ENCODE measurements around the gene RIMS4.

Gene RIMS4

DNA sequence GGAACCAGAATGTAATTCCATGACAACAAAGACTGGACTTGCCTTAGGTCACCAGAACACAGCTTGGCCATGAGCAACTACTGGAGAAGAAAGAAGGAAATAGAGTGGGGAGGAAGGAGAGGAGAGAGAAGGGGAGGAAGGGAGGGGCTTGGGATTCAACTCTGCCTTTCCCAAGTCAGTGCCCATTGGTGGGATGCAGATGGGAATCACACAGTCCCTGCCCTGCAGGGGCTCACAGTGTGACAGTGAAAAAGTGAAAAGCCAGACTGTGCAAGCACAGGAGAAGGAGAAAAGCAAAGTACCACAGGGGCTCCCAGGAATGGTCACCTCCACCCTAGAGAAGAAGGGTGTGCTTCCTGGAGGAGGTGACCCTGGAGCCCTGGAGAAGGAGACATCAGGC lies 14.0 kb downstream of the RIMS4 start:
- DNase-seq (ENCODE audit: low read depth, low spot score), result no peak

DNA sequence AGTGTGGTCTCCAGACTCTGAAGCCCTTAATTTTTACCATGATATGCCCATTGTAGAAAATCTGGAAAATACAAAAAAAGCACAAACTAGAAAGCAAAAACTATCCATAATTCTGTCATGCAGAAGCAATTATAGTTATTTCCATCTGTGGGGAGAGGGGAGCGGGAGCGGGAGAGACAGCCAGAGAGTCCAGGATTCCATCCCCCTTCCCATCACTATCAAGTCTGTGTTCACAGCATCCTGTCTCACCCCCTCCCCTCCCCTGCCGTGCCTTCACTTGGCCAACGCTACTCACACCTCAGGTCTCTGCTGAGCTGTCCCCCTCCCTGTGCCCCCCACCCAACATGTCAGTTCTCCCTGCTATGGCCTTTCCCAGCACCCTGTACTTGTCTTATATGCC lies 14.5 kb downstream of the RIMS4 start:
- no peak for DNase-seq (ENCODE audit: low read depth, low spot score)

DNA sequence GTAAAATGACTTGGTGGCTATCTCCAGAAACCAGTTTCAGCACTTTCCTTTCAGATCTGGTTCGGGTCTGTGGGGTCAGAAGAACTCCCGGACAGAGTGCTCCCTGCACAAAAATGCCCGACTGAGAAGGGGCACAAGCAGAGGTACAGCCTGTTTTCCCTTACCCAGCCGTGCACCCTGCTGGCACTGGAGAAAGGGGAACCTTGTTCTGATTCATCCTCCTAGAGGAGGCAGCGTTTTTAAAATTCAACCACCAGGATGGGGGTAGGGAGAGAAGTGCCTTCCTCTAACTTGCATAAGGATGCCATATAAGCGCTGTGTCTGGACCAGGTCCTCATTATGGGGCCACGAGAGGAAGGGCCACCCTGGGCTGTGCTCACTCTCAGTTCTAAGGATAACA lies 17.6 kb downstream of the RIMS4 start:
- DNase-seq (ENCODE audit: low read depth, low spot score), result no peak

DNA sequence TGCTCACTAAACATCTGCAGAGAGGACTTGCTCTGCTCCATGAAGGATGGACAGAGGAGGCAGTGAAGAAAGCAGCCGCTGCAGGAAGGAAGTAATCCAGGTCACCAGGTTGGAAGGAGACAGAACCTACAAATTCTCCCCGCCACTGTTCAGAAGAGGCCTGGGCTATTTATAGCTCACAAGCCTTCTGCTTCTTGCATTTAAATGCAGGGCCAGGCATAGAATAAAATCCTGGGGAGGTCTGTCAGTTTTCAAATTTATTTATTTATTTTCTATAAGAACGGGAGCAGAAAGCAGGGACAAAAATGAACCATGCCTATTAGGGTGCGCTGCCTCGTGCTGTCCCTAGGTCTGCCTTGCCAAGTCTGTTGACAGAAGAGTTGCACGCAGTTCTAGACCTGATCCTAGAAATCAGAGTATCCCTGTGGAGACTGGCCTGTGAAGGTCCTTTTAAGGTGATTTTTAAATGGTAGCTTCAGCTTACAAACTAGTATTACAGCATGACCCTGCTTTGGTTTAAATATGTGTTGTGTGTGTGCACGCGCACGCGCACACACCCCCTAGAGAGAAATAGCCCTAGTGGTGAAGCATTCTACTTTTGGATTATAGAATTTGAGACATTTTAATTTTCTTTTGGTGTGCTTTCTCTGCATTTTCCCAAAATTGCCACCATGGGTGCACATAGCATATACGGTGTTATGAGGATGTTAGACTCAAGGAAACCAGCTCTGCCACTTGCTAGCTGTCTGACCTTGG lies 19.5 kb downstream of the RIMS4 start:
- DNase-seq (ENCODE audit: low read depth, low spot score), result no peak

DNA sequence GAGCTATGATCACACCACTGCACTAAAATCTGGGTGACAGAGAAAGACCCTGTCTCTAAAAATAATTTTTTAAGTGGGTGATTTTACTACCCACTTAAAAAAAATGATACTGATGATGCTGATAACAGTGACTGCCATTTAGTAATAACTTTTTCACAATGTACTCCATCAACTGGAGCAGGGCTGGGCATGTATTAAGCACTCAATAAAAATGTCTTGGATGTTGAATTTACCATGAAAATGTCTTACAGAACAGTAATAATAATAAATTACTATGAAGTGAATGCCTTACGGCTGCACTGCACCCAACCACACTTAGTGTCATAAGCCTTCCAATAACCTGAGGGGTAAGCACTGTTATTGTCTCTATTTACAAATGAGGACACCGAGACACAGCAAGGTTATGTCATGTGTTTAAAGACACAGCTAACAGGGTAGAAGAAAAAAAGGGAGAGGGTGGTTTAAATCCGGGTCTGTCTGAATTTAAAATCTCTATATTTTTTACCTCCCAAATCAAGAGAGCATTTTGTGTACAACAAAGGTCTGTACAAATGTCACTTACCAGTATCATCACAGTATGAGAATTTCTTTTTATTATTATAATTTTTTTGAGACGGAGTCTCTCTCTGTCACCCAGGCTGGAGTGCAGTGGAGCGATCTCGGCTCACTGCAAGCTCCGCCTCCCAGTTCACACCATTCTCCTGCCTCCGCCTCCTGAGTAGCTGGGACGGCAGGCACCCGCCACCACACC lies 21.5 kb downstream of the RIMS4 start:
- DNase-seq (ENCODE audit: low read depth, low spot score), result no peak

DNA sequence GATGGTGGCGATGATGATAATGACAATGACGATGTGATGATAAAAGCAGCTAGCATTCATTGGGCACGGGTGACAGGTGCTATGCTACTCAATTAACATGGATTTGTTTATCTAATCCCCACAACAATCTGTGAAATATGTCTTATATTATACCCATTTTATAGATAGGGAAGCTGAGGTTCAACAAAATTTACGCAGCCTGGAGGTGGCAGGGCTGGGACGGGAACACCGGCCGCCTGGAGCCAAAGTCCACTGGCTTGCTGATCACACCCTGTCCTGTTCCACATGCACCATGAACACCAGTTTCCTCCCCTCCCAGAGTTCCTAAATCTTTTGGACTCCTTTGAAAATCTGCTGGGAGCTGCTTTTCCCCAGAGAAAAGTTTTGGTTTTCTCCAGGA lies 23.0 kb downstream of the RIMS4 start:
- DNase-seq (ENCODE audit: low read depth, low spot score), result no peak

DNA sequence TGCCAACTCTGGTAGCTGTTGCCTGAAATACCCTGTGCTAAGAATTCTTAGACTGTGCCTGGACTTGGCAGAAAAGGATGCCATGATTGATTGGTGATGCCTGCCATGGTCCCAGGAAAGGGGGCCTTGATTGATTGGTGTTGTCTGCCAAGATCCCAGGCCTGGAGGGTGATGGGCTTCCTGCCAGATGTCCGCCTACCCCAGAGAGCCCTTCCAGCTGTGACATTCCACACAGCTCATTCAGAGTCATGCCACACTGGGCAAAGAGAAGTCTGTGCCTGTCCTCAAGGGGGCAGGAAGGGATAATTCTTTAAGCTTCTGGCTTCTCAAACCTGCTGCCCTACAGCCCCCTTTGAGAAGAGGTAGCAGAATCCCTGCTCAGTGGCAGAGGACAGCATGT lies 24.6 kb downstream of the RIMS4 start:
- no peak for DNase-seq (ENCODE audit: low read depth, low spot score)

DNA sequence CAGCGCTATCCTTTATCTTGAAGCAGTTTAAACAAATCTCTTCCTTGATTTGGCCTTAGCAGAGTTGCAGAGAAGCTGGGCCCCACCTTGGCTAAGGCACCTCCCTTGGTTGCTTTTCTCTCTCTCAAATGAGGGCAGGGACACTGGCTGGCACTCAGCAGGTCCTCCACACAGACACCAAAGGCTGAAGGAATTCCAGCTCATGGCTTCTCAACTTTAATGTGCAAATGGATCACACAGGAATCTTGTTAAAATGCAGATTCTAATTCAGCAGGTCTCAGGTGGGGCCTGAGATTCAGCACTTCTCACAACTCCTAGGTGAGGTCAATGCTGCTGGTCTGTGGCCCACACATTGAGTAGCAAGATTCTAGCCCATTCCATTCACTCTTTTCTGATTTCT lies 25.7 kb downstream of the RIMS4 start:
- no peak for DNase-seq (ENCODE audit: low read depth, low spot score)

DNA sequence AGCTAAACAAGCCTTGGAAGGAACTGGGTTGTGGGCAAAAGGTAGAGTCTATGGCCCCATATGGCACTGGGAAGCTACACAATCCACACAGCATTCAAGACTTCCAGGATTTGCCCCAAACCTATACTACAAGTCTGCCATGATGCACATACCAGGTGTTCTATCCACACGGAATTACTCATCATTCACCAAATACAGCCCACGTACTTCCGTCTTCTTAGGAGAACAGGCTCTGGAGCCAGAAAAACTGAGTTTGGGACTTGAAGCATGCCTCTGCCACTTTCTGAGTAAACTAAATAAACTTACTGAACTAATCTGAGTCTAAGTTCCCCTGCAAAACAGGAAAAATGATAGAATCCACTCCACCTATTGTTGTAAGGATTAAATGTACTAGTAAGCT lies 28.6 kb downstream of the RIMS4 start:
- DNase-seq (ENCODE audit: low read depth, low spot score), result no peak

DNA sequence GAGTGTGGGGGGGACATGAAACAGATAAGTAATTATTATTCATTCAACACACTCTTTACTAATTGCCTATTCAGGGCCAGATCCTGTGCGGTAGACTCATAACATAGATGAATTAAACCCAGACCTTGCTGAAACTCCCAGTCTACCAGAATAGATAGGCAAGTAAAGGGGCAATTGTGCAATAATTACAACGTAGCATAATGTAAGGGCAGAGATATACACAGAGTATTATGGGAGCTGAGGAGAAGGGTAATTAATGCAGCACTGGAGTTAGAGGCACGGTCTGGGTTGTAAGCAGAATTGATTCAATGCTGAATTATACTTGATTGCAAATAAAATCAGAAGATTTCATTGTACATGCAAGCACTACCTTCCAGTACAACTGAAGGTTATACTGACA lies 29.2 kb downstream of the RIMS4 start:
- no peak for DNase-seq (ENCODE audit: low read depth, low spot score)

DNA sequence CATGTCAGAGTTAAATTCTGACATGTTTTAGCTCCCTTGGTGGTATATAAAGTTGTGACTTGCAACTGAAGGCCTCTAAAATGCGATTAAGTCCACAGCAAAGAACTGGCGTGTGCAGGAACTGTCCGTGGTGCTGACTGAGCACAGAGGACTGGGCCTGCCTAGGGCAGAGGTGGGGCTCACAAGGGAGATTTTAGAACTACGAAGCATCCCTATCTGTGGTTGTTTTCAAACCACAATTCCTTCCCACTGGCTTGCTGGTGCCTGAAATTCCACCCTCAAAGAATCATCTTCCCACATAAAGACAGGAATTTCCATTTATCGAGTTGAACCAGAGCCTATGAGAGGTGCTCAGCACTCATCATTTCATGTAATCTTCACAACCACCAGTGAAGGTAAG lies 30.1 kb downstream of the RIMS4 start:
- DNase-seq (ENCODE audit: low read depth, low spot score), result no peak

DNA sequence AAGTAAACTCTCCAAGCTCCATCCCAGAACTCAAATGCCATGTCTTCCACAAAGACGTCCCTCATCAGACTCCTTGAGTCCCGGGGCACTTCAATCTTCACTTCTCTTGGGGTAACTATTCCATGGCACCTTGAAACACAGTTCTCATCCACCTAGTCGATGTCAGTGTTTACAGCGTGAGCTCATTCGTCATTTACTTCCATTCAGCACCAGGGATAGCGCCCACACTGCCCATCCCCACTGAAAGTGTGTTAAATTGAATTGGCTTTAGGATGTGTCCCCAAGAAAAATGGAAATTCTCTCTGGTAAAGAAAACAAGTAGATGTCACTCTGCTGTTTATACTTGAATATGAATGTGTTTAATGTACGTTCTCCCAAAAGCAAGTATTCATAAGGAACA lies 33.4 kb downstream of the RIMS4 start:
- no peak for DNase-seq (ENCODE audit: low read depth, low spot score)

DNA sequence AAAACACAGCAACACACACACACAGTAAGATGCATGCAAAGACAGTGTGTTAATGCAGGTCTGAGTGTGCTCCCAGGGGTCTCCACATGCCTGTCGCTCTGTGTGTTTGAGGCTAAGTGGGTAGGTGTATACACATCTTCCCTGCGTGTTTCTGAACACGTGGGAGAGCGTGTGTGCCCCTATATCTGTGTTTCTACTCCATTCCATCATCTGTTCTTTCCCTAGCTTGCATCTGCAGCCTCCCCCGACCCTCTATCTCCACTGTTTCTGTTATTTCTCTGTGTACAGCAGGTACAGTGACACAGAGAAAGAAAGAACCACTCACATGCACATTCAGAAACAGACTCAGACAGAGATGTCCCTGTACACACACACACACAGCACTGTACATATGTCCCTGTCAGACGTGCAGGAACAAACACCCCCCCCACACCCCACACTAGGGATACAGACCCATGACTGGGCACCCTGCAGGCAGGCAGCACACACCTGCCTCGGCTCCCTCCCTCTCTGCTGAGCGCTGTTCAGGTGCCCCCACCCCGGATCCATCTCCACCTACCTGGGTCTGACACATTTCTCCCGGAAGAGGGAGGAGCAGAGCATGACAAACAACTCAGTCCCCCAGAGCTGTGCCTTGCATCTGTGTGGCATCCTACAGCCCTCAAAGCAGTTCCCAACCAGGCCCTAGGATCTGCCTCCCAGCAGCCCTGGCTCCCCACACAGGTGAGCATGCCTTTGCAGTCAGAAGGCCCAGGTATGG lies 37.1 kb downstream of the RIMS4 start:
- no peak for DNase-seq (ENCODE audit: low read depth, low spot score)

DNA sequence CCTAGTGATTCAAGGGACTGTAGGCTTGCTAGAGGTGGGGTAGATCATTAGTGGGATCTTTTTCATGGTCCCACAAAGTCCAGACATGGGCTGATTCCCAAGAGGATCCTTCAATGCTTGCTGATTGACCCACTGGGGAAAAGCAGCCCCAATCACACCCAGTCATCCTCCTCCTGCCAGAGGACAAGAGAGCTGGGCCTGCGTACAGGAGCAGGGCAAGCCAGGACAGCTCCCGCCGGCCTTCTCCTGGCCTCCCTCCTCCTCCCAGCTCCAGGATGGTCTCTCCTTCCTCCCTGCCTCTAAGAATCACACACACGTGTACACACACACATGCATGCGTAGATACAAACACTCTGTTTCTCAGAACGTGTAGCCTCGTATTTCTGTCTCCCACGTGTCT lies 37.7 kb downstream of the RIMS4 start:
- no peak for DNase-seq (ENCODE audit: low read depth, low spot score)

DNA sequence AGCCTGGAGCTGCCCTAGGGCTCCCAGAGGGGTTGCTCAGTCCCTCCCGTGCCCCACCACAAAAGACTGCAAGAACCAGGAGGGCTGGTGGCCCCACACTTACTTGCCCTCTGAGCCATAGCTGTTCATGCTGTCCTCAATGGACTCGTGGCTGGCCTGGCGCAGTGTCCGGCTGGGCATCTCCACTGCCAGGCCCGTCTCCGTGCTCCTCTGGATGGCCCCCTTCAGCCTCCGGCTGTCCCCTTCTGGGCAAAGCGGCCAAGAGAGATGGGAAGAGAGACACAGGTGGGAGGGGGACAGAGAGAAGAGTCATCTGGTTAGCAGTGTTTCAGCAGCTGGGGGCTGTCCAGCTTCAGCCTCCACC lies 39.2 kb downstream of the RIMS4 start:
- no peak for DNase-seq (ENCODE audit: low read depth, low spot score)

DNA sequence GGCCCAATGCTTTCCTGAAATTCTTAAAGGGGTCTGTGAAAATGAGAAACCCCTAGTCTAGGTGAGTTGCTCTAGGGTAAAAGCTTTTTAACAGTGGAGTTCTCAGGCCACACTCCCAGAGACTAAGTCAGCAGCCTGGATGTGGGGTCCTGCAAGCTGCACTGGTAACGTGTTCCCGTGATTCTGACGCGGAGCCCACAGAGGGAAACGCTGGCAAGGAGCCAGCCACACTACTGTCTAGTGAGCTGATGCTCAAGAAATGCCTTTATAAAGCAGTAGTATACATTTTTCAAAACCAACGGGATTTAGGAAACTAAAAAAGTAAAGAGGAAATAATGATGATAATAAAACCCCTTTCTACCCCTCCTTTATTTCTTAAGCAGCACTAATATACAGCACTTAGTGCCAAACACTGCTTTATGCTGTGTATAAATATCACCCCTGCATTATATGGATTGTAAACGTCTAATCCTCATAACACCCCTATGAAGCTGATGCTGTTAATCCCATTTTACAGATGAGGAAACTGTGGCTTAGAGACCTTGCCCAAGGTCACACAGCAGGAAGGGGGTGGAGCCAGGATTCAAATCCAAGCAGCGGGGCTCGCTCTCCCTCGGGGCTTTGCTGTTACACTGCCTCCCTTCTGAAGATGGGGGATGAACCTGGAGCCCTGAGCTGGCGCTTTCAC lies 39.7 kb downstream of the RIMS4 start:
- no peak for DNase-seq (ENCODE audit: low read depth, low spot score)

DNA sequence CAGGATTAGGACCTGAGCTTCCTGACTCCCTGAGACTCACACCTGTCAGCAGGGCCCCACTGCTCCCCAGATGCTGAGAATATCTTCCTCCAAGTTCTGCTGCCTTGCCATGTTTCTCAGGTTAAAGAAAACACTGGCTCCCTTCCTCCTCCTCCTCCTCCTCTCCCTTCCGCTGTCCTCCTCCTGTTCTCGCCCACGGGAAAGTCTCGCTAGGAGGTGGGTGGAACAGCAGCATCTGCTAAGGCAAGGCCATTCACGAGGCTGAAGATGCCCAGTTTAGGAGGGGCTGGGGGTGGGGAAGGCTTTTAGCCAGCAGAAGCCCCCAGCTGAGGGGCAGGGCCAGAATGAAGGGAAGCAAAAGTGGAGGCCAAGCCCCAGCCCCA lies 40.9 kb downstream of the RIMS4 start:
- no peak for DNase-seq (ENCODE audit: low read depth, low spot score)

DNA sequence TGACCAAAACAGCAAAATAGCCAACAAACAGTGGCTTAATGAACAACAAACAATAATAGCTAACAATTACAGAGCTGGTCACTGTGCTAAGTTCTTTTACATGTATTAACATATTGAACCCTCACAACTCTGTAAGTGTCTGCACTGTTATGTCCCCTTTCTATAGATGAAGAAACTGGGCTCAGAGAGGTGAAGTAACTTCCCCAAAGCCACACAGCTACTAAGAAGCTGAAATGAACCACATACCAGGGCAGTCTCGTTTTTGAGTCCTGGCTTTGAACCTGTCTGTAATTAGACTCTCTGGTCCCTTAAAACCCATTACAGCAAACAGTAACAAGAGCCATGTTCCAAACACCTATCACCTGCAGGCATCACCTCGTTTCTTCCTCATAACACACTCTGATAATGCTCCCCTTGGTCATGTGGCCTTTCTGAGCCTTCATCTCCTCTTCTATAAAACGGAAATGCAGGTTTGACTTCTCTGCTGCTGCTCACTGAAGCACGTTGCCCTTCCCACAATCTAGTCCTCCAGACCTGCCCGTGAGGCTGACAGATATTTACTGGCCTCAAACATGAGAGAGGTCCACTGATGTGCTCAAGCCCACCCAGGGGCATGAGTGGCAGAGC lies 41.4 kb downstream of the RIMS4 start:
- no peak for DNase-seq (ENCODE audit: low read depth, low spot score)

DNA sequence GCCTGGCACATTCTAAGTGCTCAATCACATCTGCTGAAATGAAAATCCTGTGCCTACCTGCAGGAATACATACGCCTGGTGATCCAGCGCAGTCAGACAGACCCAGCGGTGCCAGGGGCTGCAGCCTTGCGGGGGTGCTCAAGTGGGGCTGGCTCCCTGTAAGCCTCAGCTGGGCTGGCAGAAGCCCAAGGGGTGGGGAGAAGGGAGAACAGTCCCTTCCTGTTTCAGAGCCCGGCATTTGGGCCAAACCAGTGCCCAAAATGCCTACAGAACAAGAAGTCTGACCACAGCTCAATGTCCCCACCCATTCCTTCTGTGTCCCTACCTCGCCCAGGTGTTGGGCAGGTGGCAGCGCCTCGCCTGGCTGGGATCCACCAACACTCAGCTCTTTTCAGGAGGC lies 42.1 kb downstream of the RIMS4 start:
- no peak for DNase-seq (ENCODE audit: low read depth, low spot score)

DNA sequence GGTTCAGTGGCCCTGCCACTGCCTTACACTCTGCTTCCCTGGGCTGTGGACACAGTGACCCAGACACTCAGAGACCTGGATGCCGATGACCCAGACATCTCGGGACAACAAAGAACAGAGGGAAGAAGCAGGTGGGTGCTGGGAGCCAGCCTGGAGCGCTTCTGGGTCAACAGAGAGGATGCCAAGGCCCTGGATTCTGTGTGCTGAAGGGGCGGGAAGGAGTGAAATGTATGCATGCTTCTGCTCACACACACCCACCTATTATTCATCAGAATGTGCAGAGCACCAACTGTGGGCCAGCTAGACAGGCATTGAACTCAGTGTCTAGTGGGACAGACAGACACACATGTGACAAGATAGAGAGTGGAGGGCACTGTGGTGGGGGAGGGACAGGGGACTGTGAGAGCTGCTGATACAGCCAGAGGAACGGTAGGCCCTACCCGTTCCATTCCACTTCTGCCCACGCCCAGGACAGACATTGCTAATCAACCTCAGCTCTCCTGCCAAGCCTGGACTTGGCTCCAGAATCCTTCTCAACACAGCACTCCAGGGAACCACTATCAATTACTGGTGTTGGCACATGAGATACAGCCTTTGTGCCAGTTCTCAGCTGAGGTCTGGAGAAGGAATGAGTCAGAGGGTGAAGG lies 44.5 kb downstream of the RIMS4 start:
- no peak for DNase-seq (ENCODE audit: low read depth, low spot score)

DNA sequence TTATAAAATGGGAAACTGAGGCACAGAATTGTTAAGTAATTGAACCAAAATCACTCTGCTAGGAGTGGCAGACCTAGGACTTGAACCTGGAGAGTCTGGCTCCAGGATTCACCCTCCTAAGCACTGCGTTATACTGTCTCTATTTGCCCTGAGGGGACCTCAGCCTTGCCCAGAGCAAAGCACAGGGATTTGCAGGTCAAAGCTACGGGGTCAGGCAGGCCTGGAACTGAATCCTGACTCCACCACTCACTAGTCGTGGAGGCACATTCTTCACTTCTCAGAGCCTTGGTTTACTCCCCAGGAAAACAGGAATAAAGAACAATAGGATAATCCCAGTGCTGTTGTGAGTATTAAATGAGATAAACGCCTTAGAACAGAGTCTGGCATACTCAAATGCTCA lies 45.3 kb downstream of the RIMS4 start:
- no peak for DNase-seq (ENCODE audit: low read depth, low spot score)

Measured in activated naive CD8-positive, alpha-beta T cell treated with anti-CD3 and anti-CD28 coated beads, Interleukin-2, amount 50 U/mL, for 16 hours (primary cell).